NOMO-1 treated with dmso at 0.1 percent for 144 hours (cell line): Measurements from ENCODE around the gene DDX11.
"Not testable (repeated sequence)": the region's sequence is repeated elsewhere in the genome, so short reads cannot be mapped to it uniquely, and the experiment has no call there.

Source experiments
- DNase-seq: peaks from one replicate; lab custom pipeline; 2025; ENCODE audit not compliant: unreplicated experiment; lab: John Stamatoyannopoulos, UW

The DDX11 gene

GRCh38 chr12:31066196-31066595 lies 7.5 kb upstream of the DDX11 start:
- not testable (repeated sequence) for DNase-seq

GRCh38 chr12:31067656-31068055 lies 6.0 kb upstream of the DDX11 start:
- not testable (repeated sequence) for DNase-seq

DNA sequence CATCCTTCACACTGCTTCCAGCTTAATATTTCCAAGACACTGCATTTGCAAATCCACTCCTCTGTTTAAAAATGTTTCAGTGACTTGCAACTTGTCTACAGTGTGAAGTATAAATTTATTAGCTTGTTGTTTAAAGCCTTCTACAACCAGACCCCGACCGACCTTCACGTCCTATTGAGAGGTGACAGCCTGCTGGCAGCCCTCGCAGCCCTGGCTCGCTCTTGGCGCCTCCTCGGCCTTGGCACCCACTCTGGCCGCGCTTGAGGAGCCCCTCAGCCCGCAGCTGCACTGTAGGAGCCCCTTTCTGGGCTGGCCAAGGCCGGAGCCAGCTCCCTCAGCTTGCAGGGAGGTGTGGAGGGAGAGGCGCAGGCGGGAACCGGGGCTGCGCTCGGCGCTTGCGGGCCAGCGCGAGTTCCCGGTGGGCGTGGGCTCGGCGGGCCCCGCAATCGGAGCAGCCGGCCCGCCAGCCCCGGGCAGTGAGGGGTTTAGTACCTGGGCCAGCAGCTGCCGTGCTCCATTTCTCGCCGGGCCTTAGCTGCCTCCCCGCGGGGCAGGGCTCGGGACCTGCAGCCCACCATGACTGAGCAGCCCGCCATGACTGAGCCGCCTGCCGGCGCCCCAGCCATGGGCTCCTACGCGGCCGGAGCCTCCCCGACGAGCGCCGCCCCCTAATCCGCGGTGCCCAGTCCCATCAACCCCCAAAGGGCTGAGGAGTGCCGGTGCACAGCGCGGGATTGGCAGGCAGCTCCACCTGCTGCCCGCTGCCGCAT lies 2.5 kb upstream of the DDX11 start:
- not testable (repeated sequence) for DNase-seq

GRCh38 chr12:31072962-31073361 lies 698 bp upstream of the DDX11 start:
- DNase-seq, result not testable (repeated sequence)

DNA sequence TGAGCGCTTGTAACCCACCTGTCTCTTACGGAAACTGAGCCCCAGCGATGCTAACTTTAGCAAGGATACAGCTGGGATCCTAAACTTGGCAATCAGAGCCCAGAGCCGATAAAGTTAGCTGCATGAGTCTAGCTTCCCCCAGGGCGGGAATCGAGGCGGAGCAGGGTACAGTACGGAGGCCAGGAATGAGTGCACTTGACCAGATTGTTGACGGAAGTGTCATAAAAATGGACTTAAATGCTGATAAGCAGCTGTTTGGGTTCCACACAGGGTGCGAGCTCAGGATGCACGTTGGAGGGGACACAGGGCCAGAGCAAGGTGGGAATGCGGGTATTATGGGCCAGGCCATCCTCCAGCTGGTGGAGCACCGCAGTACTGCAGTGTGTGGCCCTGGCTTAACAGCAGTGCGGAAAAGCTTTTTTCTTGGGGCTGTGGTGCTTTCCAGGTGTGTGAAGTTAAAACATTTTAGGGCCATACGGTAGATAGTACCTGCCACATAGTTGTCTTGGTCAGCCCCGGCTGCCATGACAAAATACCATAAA lies 744 bp downstream of the DDX11 start:
- DNase-seq, result not testable (repeated sequence)

DNA sequence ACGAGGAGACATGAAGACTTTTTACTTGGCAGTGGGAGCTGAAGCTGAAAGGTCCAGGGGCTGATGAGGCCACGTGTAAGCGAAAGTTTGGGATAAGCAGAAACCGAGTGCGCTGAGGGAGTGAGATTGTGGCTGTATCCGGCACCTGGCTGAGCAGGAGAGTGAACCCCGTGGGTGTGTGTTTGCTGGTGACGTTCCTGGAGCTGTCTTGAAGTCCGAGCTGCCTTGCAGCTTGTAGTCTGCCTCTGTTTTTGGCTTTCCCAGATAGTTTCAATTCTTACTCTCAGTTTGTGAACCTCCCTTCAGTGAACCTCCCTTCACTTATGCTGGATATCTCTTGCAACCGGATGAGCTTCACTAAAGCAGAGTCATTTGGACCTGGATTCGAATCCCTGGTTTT lies 2.5 kb downstream of the DDX11 start:
- not testable (repeated sequence) for DNase-seq

GRCh38 chr12:31077095-31077494 lies 3.4 kb downstream of the DDX11 start:
- not testable (repeated sequence) for DNase-seq

- not testable (repeated sequence) for DNase-seq
Measured at GRCh38 chr12:31077998-31078397, 4.3 kb downstream of the DDX11 start.

DNA sequence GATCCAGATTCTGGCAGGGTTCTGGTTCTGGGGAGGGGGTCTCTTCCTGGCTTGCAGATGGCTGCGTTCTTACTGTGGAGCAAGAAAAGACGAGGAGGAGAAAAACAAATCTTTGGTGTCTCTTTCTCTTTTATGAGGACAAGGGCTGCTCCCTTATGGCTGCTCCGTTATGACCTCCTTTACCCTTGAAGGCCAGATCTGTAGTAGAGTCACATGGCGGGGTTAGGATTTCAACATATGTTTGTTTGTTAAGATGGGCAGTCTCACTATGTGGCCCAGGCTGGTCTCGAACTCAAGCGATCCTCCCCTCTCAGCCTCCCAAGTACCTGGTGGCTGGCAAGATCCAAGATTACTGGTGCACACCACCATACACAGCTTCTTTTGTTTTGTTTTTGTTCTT lies 5.8 kb downstream of the DDX11 start:
- not testable (repeated sequence) for DNase-seq

DNA sequence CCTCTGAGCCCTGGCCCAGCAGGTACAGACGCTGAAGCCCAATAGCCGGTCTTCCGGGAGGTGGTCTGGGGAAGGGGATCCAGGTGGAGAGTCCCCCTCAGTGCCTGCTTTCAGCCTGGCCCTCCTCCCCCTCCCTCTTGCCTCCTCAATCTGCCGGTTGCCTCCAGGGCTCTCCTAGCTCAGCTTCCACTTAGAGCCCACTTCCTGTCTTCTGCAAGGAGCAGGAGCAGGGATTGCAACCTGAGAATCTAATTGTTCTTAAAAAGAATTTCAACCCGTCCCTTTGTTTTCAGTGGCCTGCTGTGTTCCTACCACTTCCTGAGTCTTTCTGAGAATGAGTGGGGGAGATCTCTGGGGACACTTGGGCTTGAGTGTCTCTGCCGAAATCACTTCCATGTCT lies 6.6 kb downstream of the DDX11 start:
- DNase-seq, result not testable (repeated sequence)

DNA sequence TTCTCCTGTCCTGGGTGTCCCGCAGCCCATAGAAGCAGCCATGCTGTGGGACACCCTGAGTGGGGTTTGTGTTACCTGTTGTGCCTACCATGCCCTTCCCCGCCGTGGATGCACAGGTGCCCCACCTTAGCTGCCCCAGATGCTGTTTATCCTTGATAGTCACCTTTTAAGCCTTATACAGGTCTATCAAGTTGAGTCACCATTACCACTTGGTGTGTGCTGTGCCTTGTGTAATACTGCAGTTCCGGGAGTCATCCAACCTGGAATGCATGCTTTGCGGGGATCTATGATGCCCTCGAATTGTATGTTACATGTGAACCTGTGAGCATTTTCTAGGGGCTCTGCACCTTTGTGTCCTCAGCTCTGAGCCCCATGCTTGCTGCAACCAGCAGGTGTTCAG lies 7.6 kb downstream of the DDX11 start:
- not testable (repeated sequence) for DNase-seq

DNA sequence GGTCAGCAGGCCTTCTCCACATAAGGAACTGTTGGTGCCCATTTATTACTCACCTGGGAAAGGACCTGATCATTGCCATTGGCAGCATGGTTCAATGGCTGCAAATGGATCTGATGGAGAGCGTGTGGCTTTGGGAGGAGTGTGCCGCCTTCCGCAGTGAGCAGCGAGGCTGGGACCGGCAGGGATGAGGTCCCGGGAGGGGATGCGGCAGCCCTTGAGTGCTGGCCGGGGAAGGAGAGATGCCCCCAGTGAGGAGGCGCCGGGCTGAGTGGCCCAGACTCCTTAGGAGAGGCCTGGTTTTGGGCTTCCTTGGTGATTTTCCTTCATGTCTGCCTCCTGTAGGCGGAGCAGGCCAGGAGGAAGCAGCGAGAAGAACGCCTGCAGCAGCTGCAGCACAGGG lies 10.6 kb downstream of the DDX11 start:
- DNase-seq, result not testable (repeated sequence)

- not testable (repeated sequence) for DNase-seq
Measured at GRCh38 chr12:31086032-31086431, 12.4 kb downstream of the DDX11 start.

DNA sequence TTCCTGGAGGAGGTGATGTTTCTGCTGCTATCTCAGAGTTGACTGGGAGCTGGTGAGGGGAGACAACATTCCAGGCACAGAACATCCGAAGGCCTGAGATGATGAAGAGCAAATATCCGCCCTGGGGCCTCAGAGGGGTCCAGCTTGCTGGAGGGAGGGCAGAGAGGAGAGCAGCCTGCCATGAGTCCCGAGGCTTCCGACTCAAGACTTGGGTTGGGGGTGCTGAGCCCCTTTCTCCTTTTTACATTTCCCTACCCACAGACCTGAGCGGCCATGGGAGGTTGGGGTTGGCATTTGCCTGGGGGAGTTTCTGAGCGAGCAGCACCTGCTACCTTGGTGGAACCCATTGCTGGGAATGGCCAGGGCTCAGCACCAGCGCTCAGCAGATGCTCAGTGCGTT lies 13.8 kb downstream of the DDX11 start:
- DNase-seq, result not testable (repeated sequence)

DNA sequence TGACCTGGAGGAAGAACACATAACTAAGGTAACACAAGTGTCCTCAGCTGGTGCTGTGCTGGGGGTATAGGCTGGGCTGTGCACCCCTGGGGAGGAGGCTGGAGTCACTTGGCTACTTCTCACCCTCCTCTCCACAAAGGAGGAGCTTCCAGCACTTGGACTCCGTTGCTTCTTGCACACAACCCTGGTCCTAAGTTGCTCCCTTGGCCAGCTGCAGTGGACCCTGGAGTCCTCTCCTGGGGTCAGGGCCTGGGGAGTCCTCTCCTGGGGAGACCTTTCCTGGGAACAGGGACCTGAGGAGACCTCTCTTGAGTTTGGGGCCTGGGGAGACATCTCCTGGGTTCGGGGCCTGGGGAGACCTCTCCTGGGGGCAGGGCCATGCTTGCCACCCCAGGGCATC lies 14.3 kb downstream of the DDX11 start:
- DNase-seq, result not testable (repeated sequence)

DNA sequence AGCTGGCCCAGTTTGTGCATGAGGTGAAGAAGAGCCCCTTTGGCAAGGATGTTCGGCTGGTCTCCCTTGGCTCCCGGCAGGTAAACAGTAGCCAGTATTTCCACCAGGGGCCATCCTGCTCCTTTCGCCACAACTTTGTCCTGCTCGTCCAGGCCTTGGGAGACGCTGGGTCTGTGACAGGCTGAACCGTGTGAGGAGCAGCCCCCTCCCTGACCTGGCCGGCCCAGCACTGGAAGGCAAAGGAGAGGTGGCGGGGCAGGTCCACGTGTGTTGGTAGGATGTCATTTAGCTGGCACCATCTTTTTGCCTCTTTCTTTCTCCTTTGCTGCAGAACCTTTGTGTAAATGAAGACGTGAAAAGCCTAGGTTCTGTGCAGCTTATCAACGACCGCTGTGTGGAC lies 15.4 kb downstream of the DDX11 start:
- DNase-seq, result no peak

DNA sequence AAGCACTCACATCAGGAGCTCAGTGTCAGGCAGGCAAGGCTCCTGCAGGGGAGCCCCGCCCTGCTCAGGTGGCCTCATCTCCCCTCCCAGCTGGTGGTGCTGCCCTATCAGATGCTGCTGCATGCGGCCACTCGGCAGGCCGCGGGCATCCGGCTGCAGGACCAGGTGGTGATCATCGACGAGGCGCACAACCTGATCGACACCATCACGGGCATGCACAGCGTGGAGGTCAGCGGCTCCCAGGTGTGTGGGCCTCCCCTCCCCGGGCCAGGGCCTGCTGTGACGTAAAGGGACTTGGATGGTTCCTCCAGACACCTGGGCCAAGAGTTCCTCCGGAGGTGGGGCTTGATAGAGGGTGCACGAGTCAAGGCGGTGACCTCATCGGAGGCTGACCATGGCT lies 18.0 kb downstream of the DDX11 start:
- DNase-seq, result not testable (repeated sequence)

DNA sequence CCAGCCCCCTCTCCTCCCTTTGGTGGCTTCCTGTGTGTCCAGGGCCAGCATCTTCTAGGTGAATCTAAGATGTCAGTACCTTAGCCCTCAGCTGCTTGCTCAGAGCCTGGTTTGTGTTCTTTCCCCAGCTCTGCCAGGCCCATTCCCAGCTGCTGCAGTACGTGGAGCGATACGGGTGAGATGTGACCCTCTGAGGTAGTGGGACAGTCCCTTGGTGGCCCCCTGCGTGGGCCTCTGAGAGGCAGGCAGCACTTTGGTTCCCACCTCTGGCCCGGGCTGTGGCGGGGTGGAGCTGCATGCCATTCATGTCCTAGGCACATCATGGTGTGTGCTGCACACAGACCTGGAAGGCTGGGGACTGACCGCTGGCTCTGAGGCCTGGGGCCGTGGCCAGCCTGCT lies 19.1 kb downstream of the DDX11 start:
- not testable (repeated sequence) for DNase-seq

GRCh38 chr12:31095080-31095860 lies 21.6 kb downstream of the DDX11 start:
- DNase-seq, result not testable (repeated sequence)

- not testable (repeated sequence) for DNase-seq
Measured at GRCh38 chr12:31096251-31097065, 22.8 kb downstream of the DDX11 start.

DNA sequence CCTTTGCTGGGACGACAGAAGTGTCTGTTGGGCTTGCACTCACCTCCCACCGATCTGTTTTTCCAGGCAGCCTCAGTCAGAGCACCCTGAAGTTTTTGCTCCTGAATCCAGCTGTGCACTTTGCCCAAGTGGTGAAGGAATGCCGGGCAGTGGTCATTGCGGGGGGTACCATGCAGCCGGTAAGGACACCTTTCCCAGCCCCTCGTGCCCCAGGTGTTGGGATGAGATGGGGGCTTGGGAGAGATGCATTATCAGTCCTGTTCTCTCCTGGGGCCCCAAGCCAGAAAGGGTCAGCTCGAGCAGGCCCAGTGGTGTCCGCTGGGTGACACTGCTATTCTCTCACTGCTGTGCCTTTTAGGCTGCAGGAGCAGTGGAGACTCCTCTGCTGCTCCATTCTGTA lies 24.2 kb downstream of the DDX11 start:
- DNase-seq, result not testable (repeated sequence)
